H1 (cell line): ENCODE data around the gene GALNTL6.

Experiments
- CBX8 ChIP-seq: fragments of 300-800, 300-1000 bp; sonication (generic); IDR thresholded peaks from 2 replicates; pipeline ENCODE4 v1.7.1; 2016; ENCODE audit warnings: low read depth, low read length, borderline replicate concordance
- CHD2 ChIP-seq: IDR thresholded peaks from 2 replicates; pipeline ENCODE4 v1.6.1; 2012; ENCODE audit warnings: low read length, improper control_type of control experiment
- EZH2 ChIP-seq: fragments of 200-600 bp; sonication (generic); IDR thresholded peaks from 2 replicates; pipeline ENCODE4 v1.7.1; 2012; ENCODE audit warnings: low read depth, mild to moderate bottlenecking, moderate library complexity, low read length, inconsistent platforms; ENCODE audit not compliant: severe bottlenecking
- HDAC6 ChIP-seq: IDR thresholded peaks from one replicate; pipeline ENCODE4 v1.7.1; 2012; ENCODE audit warnings: low read depth, mild to moderate bottlenecking, inconsistent platforms, low read length, moderate library complexity
- TF ChIP-seq, protein P1 (sequence below): IDR thresholded peaks from 2 replicates; pipeline ENCODE4 v1.6.1; 2012; ENCODE audit warnings: low read length, inconsistent platforms
- TF ChIP-seq, protein P2 (sequence below): IDR thresholded peaks from 2 replicates; pipeline ENCODE4 v1.6.1; 2011; ENCODE audit warnings: low read depth, mild to moderate bottlenecking, low read length; ENCODE audit not compliant: insufficient read depth
- TF ChIP-seq, protein P3 (sequence below), 3 experiments: IDR thresholded peaks; 1 replicate in 2 of 3; 2 replicates in 1 of 3; pipeline versions ENCODE4 v1.5.1 to v1.6.1; 2011; ENCODE audit warnings: low read length in 3 of 3, mild to moderate bottlenecking in 3 of 3, inconsistent platforms in 2 of 3, low read depth in 1 of 3, moderate library complexity in 1 of 3; ENCODE audit not compliant: insufficient read depth in 1 of 3; ENCODE audit errors: control extremely low read depth in 1 of 3

DNA sequence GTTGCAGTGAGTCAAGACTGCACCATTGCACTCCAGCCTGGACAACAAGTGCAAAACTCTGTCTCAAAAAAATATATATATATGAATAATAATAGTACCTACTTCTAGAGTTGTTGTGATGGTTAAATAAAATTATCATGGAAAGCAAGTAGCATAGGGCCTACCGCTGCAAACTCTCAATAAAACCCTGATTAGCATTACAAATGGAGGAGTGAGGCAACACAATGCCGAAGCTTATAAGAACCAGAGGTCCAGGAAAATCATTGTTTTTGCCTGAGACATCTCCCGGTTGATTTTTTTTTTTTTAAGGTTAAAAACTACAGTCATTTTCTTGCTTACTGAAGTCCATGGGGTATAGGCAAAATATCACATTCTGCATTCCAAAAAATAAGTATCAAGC lies 1170.4 kb downstream of the GALNTL6 start:
- TF ChIP-seq CBX8 = no peak
- no peak for TF ChIP-seq HDAC6
- TF ChIP-seq, protein P1, sequence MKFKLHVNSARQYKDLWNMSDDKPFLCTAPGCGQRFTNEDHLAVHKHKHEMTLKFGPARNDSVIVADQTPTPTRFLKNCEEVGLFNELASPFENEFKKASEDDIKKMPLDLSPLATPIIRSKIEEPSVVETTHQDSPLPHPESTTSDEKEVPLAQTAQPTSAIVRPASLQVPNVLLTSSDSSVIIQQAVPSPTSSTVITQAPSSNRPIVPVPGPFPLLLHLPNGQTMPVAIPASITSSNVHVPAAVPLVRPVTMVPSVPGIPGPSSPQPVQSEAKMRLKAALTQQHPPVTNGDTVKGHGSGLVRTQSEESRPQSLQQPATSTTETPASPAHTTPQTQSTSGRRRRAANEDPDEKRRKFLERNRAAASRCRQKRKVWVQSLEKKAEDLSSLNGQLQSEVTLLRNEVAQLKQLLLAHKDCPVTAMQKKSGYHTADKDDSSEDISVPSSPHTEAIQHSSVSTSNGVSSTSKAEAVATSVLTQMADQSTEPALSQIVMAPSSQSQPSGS = no peak
- TF ChIP-seq, protein P2, sequence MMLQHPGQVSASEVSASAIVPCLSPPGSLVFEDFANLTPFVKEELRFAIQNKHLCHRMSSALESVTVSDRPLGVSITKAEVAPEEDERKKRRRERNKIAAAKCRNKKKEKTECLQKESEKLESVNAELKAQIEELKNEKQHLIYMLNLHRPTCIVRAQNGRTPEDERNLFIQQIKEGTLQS = no peak
- no peak for TF ChIP-seq CHD2
- TF ChIP-seq, protein P3, sequence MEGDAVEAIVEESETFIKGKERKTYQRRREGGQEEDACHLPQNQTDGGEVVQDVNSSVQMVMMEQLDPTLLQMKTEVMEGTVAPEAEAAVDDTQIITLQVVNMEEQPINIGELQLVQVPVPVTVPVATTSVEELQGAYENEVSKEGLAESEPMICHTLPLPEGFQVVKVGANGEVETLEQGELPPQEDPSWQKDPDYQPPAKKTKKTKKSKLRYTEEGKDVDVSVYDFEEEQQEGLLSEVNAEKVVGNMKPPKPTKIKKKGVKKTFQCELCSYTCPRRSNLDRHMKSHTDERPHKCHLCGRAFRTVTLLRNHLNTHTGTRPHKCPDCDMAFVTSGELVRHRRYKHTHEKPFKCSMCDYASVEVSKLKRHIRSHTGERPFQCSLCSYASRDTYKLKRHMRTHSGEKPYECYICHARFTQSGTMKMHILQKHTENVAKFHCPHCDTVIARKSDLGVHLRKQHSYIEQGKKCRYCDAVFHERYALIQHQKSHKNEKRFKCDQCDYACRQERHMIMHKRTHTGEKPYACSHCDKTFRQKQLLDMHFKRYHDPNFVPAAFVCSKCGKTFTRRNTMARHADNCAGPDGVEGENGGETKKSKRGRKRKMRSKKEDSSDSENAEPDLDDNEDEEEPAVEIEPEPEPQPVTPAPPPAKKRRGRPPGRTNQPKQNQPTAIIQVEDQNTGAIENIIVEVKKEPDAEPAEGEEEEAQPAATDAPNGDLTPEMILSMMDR (IDR thresholded peaks at IDR 0.05; ENCODE audit: control extremely low read depth in 1 of 3, insufficient read depth in 1 of 3, low read depth in 1 of 3, low read length in 3 of 3) = no peak
- TF ChIP-seq EZH2 = no peak
